Inflammatory macrophage treated with lipopolysaccharide for 4 hours (primary cell): Measurements from ENCODE around the gene ZFYVE28.

Source experiments
- DNase-seq: peaks from one replicate; pipeline ENCODE4 v3.0.0-alpha.2; 2020

The ZFYVE28 gene

DNA sequence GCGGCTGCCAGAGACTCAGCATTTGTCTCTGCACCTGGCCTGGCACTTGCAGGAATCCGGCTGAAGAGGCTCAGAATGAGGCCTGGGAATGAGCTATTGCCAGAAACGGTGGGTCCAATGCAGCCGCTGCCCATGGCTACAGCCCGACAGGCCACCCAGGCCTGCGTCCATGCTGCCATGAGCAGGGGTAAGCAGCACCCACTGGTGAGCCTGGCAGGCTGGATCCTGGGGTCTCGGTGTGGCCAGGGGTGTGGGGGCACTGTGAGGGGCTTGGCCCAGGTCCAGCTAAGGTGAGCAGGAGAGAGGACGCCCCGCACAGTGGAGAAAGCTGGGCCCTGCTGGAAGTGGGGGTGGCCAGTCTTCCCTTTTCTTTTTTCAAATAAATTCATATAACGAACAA is 96.2 kb downstream of the ZFYVE28 start:
- DNase-seq = no peak

DNA sequence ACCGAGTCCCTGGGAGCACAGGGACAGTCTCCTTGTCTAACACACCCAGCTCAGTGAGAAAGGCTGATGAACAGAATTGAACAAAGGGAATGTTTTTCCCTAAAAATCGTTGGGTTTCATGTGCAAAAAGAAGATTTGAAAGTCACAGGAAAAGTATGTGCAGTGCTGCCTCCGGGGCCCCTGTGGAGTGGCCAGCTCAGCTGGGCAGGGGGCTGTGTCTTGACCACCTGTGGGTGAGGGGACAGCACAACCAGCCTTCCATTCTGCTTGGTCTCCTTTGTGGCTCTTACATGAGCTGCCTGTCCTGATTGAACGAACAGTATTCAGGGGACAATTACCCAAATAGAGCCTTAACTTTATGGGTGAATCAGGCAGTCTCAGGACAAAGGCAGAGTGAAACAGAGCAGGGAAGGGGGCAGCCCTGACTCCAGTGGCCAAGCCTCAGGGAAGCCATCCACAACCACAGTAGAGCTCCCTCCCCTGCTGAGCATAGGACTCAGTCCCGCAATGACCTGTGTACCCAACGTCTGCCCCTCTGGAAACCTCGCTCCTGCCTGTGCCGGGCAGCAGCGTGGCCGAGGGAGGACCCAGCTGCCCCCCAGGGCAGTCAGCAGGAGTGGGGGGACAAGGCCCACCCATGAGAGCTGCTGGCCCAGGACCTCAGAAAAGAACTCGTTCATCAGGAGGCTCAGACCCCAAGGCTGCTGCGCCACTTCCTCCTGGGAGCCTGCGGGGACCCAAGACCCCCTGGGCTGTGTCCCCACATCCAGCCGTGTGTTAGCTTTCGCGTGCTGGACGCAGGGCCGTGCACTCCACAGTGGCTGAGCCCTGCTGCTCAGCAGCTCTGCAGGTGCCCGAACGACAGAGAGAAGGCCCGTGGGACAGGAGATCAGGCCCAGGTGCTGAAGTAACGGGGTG is 96.9 kb downstream of the ZFYVE28 start:
- DNase-seq = no peak

DNA sequence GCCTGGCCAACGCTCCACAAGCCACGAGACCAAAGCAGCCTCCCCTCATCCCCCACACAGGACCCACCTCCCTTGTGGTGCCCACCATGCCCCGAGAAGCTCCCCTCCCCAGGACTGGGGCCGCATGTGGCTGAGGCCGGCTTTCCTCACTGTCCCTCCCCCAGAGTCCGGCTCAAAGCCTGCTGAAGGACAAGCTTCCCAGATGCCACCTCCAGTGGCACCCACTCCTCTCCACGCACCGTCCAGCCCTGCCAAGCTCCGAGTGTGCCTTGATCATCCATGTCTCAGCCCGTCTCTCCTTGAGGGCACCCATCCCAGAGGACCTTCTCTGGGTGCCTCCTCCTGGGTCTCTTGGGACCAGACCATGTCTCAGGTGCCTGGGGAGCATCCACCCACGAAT is 97.7 kb downstream of the ZFYVE28 start:
- DNase-seq = no peak

DNA sequence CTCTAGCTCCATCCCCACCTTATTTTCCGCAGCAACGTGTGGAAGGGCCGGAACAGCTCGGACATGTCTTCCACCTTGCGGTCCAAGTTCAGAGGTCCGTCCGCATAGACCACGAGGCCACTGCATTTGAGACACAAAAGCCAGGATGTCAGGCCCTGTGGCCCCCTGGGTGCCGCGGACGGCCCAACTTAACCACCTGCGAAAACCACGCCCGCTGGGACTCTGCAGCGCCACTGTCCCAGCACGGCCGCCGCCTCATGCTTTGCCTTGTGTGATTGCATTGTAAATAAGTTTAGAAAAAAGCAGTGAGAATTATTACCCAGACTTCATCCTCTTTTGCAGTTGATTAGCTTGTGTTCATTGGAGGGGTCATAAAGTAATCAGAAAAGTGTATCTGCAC is 98.3 kb downstream of the ZFYVE28 start:
- DNase-seq = no peak

DNA sequence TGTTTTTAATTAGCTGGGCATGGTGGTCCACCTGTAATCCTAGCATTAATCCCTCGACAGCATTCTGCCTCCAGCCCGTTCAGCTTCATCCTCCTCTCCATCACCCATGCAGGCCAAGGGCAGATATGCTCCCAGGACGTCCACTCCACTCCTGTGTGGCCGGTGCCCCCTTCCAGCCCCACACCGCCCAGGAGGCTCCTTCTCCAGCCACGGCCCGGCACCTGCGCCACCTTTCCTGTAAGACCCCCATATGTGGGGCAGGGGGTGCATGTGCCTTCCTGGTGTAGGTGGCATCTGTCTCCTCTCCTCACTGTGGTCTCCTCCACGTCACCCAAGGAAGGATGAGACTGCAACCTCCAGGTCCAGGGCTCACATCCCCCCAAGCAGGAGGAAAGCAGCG is 99.6 kb downstream of the ZFYVE28 start:
- no peak for DNase-seq

DNA sequence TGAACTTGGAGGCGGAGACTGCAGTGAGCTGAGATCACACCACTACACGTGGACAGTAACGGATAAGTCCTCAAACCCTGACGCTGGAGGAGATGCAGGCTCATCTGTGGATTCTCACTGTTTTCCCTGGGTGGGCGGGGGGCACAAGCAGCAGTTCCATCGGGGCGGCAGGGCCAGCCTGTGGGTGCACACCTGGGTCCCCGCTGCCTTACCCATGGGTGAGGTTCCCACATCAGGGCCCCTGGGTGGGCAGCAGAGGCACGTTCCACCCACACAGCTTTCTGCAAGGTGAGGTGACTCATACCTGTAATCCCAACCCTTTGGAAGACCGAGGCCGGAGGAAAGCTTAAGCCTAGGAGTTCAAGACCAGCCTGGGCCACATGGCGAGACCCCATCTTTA is 100.0 kb downstream of the ZFYVE28 start:
- DNase-seq = no peak

DNA sequence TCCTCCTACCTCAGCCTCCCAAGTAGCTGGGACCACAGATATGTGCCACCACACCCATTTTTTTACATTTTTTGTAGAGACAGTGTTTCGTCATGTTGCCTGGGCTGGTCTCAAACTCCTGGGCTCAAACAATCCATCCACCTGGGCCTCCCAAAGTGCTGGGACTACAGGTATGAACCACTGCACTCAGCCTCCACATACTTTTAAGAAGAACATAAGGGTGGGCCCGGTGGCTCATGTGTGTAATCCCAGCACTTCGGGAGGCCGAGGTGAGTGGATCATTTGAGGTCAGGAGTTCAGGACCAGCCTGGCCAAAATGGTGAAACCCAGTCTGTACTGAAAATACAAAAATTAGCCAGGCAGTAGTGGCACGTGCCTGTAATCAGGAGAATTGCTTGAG is 105.1 kb downstream of the ZFYVE28 start:
- DNase-seq = no peak

DNA sequence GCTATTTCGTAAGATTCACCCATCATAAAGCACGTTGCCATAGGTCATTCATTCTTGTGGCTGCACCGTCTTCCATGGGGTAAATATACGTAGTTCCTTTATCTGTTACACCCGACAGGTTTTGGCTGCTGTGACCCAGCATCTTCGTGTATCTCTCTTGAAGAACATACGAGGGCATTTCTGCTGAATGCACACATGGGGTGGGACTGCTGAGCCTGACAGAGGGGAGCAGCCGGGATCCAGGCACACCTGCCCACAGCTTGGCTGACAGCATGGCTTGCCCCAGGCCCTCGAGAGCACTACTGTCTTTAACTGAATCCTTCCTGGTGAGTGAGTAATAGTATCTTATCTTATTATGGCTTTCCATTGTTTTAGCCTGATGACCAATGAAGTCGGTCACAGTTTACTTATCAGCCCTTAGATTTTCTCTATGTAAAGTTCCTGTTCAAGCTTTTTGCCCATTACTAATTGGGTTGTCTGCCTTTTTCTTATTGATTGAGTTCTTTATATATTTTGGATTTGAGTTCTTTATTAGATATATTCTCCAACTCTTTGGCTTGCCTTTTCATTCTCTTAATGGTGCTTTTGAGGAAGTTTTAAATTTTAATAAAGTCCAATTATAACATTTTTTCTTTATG is 111.6 kb downstream of the ZFYVE28 start:
- no peak for DNase-seq

DNA sequence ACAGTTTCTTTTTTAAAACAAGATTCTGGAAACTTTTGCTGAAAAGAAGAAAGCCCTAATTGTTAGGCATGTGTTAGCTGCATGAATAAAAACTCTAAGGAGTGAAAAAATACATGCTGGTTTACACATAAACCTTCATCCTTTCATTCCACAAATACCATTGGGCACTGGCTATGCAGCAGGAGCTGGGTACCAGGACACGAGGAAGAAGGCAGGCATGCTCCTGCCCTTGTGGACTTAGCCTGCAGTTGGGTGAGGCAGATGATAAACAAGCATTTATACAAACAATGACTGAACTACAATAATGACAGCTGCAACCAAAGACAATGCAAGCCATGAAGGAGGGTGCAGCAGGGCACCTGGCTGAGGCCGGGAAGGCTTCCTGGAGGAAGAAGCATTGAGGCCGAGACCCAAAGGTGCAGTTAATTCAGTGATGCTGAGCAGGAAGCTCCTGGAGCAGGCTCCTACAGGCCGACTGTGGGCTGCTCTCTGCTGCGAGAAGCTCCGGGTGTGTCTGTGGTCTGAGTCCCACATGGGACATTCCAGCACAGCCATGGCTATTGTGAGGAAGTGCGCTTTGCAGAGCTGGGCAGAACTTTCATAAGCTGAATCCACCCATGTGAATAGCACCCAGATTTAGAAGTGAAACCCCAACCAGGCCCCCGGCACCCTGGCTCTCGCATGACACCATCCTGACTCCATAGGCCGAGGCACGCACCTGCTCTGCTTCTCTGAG is 112.5 kb downstream of the ZFYVE28 start:
- DNase-seq = peak; percentile 10

DNA sequence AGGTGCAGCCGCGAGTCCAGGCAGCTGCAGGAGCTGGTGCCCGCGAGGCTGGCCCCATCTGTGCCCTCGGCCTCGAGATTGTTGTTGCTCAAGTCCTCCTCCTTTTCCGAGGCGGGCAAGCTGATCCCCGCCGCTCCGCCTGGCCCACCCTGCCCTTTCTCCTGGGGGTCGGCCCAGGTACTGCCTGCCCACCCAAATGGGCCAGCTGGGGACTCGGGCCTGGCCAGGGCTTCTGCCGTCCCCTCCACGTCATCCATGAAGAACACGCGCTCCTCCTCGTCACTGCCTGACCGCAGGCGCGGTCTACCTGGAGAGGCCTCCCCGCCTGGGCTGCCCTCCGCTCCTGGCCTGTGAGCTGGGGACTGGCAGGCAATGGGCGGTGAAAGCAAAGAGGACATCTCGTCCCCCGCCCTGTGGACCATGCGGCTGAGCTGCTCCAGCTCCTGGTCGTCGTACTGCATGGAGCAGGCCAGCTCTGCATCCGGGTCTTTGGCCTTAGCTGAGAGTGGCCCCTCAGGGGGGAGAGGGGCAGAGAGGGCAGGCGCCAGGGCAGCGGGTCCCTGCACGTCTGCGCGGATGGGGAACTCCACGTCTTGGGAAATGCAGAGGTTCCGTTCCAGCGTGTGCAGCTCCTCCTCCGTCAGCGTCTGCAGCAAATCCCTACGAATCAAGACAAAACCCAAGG is 113.4 kb downstream of the ZFYVE28 start:
- no peak for DNase-seq

DNA sequence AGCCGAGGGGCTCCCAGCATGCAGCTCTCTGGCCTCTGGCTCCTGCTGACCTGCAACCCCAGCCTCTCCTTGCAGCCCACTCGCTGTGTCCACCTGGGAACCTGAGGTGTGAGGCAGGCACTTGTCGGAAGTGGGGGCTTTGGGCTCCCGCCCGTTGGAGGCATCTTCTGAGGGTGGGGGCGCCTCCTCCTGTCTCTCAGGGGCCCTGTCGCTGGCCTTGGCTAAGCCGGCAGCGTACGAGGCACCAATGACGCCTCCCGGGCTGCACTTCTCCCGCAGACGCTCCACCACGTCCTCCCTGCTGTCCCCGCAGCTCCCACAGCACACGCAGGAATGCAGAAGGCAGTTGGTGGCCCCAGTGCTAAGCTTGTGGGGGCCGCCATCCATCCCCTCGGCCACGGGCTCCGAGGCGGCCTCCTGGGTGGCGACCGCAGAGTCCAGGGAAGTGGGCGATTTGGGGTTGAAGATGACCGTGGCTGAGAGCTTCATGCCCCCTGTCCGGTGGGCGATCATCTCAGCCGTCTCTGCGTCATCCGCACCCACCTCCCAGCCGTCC is 114.0 kb downstream of the ZFYVE28 start:
- DNase-seq = no peak

DNA sequence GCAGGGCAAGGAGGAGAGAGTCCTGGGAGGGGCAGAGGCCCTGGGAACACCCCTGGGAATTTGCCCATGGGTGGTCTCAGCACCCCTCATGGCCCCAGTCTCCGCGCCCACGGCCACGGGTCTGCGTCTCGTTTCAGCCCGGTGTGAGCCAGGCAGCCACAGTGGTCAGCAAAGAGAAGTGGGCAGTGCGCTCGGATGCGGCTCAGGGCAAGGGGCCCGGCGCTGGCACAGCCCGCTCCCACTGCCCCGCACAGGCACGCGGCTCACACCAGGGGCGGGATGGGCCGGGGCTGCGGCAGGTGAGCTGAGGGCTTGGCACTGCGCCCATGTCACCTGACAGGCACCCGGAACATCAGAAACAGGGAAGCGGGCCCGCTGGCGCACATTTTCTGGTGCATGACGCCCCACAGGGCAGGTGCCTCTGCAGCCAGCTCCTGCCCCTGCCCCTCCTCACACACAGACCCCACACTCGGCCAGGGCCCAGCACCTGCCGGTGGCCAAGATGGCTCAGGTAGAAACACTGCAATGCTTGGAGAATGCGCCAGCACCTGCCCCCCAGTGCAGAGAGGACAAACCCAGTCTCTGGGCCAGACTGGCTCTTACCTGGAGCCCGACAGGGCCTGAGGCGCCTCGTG is 114.6 kb downstream of the ZFYVE28 start:
- DNase-seq = no peak

DNA sequence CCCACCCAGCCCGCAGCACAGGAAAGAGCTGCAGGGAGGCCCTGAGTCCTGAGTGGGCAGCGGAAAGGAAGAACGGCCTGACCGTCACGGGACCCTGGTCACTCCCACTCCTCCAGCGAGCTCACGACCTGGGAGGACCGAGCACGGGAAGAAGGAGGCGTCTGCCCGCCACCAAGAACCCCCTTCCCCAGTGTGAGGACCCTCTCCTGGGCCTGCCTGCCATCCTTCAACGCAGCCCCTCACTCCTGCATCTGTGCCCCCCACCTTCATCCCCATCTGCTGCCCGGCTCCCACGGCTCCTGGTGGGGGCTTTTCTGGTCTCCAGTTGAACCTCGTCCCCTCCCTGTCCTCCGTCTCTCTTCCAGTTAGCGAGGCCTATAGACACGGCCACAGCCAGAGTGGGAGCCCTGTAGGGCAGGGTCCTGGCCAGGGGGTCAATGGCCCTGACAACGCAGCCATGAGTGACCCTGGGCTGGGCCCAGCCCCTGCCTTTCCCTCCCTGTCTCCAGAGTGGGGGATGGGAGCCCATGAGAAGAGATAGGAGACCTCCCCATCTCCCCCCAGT is 115.2 kb downstream of the ZFYVE28 start:
- no peak for DNase-seq

DNA sequence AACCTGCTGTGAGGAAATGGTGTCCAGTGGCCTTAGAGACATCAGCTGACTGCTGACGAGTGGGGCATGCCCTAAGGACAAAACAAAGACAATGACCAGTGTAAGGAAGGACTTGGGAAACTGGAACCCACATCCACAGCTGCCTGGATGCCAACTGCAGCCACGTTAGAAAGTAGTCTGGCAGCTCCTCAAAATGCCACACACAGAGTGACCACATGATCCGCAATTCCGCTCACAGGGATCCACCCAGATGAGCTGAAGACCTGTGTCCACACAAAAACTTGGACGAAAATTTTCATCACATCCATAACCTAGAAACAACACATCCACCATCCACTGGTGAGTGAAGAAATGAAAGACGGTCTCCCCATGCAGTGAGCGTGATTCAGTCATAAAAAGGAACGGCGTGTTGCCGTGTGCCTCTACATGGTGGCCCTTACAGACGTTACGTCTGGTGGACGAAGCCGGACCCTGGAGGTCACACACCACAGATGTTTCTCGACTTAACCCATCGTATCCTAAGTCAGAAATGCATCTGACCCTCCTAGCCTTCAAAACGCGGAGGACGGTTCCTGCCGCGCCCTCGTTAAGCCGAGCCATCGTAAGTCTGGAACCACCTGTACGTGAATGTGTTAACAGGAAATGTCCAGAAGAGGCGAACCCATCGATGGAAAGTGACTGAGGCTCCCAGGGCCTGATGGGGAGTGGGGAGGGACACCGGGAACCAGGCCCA is 115.9 kb downstream of the ZFYVE28 start:
- no peak for DNase-seq

DNA sequence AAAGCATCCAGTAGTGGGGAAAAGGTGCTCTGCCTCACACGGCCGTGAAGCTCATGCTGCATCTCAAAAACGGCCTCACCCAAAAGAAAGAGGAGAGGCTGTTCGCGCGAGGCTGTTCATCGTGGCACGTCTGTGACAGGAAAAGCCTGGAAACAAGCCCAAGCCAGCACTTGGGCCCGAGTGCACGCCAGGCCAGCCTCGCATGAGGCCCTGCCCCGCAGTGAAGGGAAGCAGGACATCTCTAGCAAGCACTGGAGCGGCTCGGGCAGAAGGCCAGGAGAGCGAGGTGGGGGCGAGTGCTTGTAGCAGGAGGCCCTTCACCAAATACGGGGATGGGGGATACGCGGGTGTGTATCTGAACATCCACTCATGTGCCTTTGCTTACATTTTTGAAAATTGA is 116.6 kb downstream of the ZFYVE28 start:
- no peak for DNase-seq

DNA sequence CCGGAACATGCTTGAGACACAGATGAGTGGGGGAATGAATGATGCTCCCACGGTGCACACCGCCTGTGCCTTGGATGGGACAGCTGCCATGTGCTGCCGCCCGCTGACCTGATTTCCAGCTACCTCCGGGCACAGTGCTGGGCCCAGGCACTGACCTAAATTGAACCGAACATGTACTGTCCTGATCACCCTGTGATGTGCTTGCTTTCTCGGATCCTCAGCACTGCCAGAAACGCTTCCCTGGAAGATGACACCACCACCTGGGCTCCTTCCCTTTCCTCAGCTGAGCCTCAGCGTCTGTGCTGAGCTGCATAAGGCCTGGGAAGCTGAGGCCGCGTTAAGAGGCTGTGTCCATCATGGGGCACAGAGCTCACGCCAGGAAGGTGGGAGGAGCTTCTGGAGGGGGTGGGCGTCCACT is 117.2 kb downstream of the ZFYVE28 start:
- no peak for DNase-seq

DNA sequence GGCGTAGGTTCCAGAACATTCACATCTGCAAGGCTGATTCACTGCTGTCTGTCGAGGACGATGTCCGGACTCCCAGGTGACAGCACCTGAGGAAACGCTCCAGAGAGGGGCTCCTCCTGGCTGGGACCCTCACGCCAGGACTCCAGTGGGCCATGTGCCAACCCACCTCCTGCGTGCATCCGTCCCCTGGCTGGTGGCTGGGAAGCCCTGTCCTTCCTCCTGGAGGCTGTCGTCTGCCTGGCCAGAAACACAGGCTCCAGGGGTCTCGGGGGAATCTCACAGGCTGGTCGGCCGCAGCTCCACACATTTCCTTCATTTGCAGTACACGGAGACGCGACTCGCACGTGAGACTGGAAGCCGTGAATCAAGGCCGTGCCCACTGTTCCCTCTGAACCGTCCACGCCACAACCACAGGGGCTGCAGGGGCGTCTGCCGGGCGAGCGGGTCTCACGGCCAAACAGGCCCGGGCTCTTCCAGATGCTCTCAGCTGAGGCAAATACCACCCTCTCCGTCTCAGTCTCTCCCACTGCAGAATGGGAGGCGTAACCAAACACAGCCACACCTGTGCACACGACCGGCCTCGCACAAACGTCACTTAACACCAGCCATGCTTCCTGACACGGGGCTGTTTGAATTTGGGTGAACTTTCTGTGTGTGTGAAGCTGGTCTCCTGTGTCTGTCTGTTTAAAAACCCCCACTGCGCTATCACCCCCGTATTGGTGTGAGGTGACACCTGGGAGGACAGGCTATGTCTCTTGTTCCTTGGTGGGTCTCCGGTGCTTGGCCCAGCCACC is 117.8 kb downstream of the ZFYVE28 start:
- DNase-seq = no peak

DNA sequence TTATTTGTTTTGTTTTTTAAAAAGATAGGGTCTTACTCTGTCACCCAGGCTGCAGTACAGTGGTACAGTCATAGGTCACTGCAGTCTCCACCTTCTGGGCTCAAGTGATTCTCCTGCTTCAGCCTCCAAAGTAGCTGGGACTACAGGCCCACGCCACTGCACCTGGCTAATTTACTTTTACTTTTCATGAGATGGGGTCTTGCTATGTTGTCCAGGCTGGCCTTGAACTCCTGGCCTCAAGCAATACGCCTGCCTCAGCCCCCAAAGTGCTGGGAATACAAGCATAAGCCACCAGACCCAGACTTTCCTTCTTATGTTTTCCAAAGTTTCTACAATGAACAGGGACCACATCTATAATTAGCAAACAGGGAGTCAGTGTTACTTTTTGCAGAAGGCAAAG is 118.7 kb downstream of the ZFYVE28 start:
- DNase-seq = no peak

DNA sequence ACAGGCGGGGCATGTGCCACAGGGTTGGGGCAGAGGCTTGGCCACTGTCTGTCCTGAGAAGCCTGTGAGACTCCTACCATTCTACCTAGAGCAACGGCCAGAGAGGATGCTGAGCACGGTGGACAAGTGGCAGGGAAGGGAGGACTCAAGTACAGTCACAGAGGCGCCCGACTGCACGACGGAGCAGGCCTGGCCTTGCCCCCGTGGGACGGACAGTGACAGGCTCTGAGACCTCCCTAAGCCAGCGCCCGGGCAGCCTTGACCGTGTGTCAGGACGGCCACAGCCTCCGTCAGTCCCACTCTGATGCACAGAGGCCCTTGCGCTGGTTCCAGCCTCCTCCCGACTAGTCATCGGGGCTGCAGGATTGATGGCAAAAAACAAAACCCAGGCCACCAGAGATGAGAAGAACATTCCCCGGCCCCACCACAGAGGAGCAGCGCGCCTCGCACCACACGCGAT is 119.9 kb downstream of the ZFYVE28 start:
- no peak for DNase-seq
